ENCODE measurements around the gene ZNF543. TPM values are rescaled to one million over a fixed set of nuclear protein-coding genes. Genes with fewer than 3 reads are reported as not detected.

The ZNF543 gene
- total RNA-seq, 1 experiment from 2014 or later, result 5.2 TPM

GRCh38 chr19:57290970-57291369 lies 29.3 kb upstream of the ZNF543 start:
- Histone ChIP-seq H3K36me3 (ENCODE audit: low read depth, low read length) (peaks cover 96% of the 10 kb centered on the region), H3K27ac (ENCODE audit: low read length) (no peak overlapping the region), H3K4me1 (ENCODE audit: insufficient read depth, low read length) (no peaks in the 10 kb centered on the region), H3K79me2 (ENCODE audit: low read length) (peaks cover 95% of the 10 kb centered on the region), H3F3A (ENCODE audit: low read length, unreplicated experiment) (no peaks in the 10 kb centered on the region), H4K20me1 (ENCODE audit: low read length) (peaks cover 36% of the 10 kb centered on the region), H3K27me3 (ENCODE audit: low read length) (no peaks in the 10 kb centered on the region), H3K4me3 (ENCODE audit: low read length) (no peak overlapping the region), H3K9me2 (replicated peaks; ENCODE audit: low read length) (no peaks in the 10 kb centered on the region), H3K4me2 (ENCODE audit: low read length) (no peak overlapping the region), H2AFZ (ENCODE audit: low read length) (no peak overlapping the region), H3K9ac (ENCODE audit: low read length) (no peak overlapping the region), H3K9me3 (ENCODE audit: low read length) (peaks cover 16% of the 10 kb centered on the region; the same call in 1 of the 2 replicates)
- ChIA-PET CTCF (no interaction called here), POLR2A (ENCODE audit: unreplicated experiment) (no interaction called here)
- no peak for DNase-seq
- ATAC-seq, result no peak
- intact Hi-C loops (cut with micrococcal nuclease), result no loop called here
- TF ChIP-seq CTCF (conservative IDR thresholded peaks at IDR 0.05; ENCODE audit: low read depth, low read length), result no peak
- no peak for TF ChIP-seq EZH2phosphoT487 (IDR thresholded peaks at IDR 0.05; ENCODE audit: borderline replicate concordance, low read length)
- TF ChIP-seq EZH2 (IDR thresholded peaks at IDR 0.05; ENCODE audit: low read length, unreplicated experiment), result no peak
- TSS peak; percentile 5 for BruUV-seq (replicated peaks)

- Histone ChIP-seq H4K20me1 (ENCODE audit: low read length) (peaks cover 30% of the 10 kb centered on the region), H3K27me3 (ENCODE audit: low read length) (no peaks in the 10 kb centered on the region), H3K9me2 (replicated peaks; ENCODE audit: low read length) (no peaks in the 10 kb centered on the region), H3K4me1 (ENCODE audit: insufficient read depth, low read length) (no peaks in the 10 kb centered on the region), H3K27ac (ENCODE audit: low read length) (no peak overlapping the region), H3K36me3 (ENCODE audit: low read depth, low read length) (peaks cover 87% of the 10 kb centered on the region), H3K79me2 (ENCODE audit: low read length) (peaks cover 94% of the 10 kb centered on the region), H3K9me3 (ENCODE audit: low read length) (peaks cover 16% of the 10 kb centered on the region; the same call in 1 of the 2 replicates), H3K4me2 (ENCODE audit: low read length) (no peak overlapping the region), H3F3A (ENCODE audit: low read length, unreplicated experiment) (no peaks in the 10 kb centered on the region), H3K4me3 (ENCODE audit: low read length) (no peak overlapping the region), H2AFZ (ENCODE audit: low read length) (no peak overlapping the region), H3K9ac (ENCODE audit: low read length) (no peak overlapping the region)
- TF ChIP-seq EZH2 (IDR thresholded peaks at IDR 0.05; ENCODE audit: low read length, unreplicated experiment) (no peak), EZH2phosphoT487 (IDR thresholded peaks at IDR 0.05; ENCODE audit: borderline replicate concordance, low read length) (no peak), CTCF (conservative IDR thresholded peaks at IDR 0.05; ENCODE audit: low read depth, low read length) (no peak)
- ChIA-PET CTCF (no interaction called here), POLR2A (ENCODE audit: unreplicated experiment) (no interaction called here)
- intact Hi-C loops (cut with micrococcal nuclease), result no loop called here
- no peak for ATAC-seq
- no peak for DNase-seq
- BruUV-seq (replicated peaks), result no TSS peak
Measured at GRCh38 chr19:57292547-57292946, 27.7 kb upstream of the ZNF543 start.

DNA sequence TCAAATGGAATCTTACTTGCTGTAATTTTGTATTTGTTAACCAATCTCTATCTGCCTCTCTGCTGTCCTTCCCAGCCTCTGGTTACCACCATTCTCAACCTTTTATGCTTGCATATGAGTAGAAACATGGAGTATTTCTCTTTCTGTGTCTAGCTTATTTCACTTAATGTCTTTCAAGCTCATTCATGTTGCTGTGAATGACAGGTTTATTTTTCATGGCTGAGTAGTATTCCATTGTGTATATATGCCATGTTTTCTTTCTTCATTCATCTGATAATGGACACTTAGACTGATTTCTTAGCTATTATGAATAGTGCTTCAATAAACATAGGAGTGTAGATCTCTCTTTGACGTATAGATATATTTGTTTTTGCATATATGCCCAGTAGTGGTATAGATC lies 26.6 kb upstream of the ZNF543 start:
- Histone ChIP-seq H3K27me3 (ENCODE audit: low read length) (no peaks in the 10 kb centered on the region), H3K79me2 (ENCODE audit: low read length) (peaks cover 93% of the 10 kb centered on the region), H3K9me2 (replicated peaks; ENCODE audit: low read length) (no peaks in the 10 kb centered on the region), H3K9me3 (ENCODE audit: low read length) (peaks cover 16% of the 10 kb centered on the region; the same call in 1 of the 2 replicates), H4K20me1 (ENCODE audit: low read length) (peaks cover 36% of the 10 kb centered on the region), H3F3A (ENCODE audit: low read length, unreplicated experiment) (no peaks in the 10 kb centered on the region), H3K4me2 (ENCODE audit: low read length) (no peak overlapping the region), H3K27ac (ENCODE audit: low read length) (no peak overlapping the region), H3K36me3 (ENCODE audit: low read depth, low read length) (peaks cover 83% of the 10 kb centered on the region), H3K4me1 (ENCODE audit: insufficient read depth, low read length) (no peaks in the 10 kb centered on the region), H2AFZ (ENCODE audit: low read length) (no peak overlapping the region), H3K4me3 (ENCODE audit: low read length) (no peak overlapping the region), H3K9ac (ENCODE audit: low read length) (no peak overlapping the region)
- DNase-seq (no peak), ATAC-seq (no peak)
- ChIA-PET CTCF (no interaction called here), POLR2A (ENCODE audit: unreplicated experiment) (no interaction called here)
- intact Hi-C loops (cut with micrococcal nuclease), result no loop called here
- TF ChIP-seq EZH2 (IDR thresholded peaks at IDR 0.05; ENCODE audit: low read length, unreplicated experiment) (no peak), CTCF (conservative IDR thresholded peaks at IDR 0.05; ENCODE audit: low read depth, low read length) (no peak), EZH2phosphoT487 (IDR thresholded peaks at IDR 0.05; ENCODE audit: borderline replicate concordance, low read length) (no peak)
- no TSS peak for BruUV-seq (replicated peaks)
